Activated CD4-positive, alpha-beta T cell treated with anti-CD3 and anti-CD28 coated beads, Interleukin-10, Interleukin-2, amounts not matched to agents 100 ng/mL and 50 ng/mL, durations not matched to agents 16 hours and 8 hours (primary cell): ENCODE results near the gene CLMP.
"Not testable (repeated sequence)": the region's sequence is repeated elsewhere in the genome, so short reads cannot be mapped to it uniquely, and the experiment has no call there.

Experiments used
- DNase-seq: peaks from one replicate; pipeline ENCODE4 v3.0.0-alpha.2; 2020

The CLMP gene

DNA sequence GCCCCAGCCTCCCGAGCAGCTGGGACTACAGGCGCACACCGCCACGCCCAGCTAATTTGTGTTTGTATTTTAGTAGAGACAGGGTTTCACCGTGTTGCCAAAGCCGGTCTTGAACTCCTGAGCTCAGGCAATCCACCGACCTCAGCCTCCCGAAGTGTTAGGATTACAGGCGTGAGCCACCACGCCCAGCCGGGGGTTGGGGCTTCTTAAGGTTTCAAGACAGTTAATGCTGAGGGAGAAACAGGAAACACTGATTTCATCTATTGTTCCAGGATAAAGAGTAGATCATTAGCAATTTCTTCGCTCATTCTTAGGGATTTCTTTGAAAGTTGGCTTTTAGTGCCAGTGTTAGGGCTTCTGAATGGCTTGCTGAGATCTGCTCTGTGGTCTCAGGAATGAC is 21.2 kb upstream of the CLMP start:
- no peak for DNase-seq

- no peak for DNase-seq
These were observed 19.9 kb upstream of the CLMP start for GRCh38 chr11:123214940-123215339.

DNA sequence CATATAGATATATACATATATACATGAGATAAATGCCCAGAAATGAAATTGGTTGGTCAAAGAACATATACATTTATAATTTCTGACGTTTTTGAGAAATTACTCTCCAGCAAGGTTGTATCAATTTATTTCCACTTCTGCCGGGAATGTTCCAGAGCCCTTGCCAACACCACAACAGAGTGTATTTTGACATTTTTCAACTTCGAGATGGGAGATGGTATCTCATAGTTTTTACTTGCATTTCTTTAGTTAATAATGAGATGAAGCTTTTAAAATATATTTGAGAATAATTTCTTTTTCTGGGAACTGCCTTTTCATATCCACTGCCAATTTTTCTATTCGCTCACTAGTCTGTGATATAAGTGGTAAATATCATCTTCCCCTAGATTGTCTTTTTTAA is 19.3 kb upstream of the CLMP start:
- no peak for DNase-seq

DNA sequence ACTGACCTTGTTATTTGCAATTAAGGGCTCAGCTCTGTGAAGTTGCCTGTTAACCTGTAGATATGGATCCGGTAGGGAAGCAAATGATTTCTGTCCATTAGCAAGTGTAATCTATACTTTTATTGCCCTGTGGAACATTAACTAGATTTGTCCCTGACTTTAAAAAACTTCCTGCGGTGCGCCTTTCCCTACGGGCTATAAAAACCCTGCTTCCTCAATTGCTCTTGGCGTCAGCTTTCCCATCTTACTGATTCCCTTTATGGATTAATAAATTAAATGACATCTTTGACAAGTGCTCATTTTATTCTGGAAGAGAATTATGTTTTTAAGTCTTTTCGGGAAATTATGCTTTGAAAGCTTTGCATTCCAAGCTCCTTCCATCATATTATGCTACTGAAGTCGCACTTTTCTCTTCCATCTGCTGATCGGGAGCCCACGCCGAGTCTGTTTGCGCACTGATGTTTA is 18.3 kb upstream of the CLMP start:
- no peak for DNase-seq

- DNase-seq = no peak
These were observed 17.4 kb upstream of the CLMP start for GRCh38 chr11:123212406-123212805.

DNA sequence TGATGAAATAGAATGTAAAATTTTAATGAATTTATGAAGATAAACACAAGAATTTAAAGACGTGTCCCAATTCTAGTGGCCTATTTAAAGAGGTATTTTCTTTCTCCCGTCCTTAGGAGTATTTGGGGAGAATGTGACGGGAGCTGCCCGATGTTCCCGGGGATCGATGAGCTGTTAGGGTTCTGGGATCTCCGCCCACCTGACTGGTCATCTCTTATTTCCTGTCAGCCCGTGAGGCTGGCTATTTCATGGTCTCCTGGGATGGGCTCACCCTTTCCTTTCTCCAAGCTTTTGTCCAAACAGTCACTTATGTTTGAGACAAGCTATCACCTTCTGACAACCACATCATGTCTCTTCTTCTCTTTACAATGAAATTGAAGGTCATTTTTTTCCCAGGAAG is 16.9 kb upstream of the CLMP start:
- DNase-seq = no peak

DNA sequence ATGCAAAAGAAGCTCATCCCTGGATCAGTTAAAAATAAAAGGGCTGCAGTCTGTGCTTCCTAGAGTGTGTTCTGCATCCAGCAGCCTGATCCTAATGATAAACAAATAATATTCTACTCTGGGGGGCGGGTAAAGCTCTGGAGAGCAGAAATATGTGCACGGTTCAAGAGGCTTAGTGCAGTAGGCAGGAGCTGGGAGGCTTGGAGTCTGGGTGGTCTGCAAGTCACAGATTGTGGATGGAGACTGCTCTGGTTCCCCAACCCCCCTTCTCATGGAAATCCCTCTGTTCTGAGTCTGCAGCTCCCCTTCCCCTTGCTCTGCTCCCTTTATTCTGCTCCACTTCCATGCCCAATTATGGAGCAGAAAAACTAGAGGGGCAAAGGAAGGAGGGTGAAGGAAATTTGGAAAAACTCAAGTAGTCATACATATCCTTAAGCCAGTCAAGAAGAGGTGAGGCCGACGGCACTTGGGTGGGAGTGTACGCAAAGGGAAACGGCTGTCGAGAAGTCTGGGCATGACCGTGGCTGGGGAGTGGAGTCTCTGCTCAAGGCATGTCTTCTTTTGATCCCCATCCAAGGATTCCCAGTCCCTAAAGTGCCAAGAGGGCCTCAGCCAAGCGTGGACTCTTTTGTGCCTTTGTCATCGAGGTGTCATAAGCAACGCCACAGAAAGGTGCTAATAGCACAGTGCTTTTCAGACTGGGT is 16.3 kb upstream of the CLMP start:
- DNase-seq = no peak

DNA sequence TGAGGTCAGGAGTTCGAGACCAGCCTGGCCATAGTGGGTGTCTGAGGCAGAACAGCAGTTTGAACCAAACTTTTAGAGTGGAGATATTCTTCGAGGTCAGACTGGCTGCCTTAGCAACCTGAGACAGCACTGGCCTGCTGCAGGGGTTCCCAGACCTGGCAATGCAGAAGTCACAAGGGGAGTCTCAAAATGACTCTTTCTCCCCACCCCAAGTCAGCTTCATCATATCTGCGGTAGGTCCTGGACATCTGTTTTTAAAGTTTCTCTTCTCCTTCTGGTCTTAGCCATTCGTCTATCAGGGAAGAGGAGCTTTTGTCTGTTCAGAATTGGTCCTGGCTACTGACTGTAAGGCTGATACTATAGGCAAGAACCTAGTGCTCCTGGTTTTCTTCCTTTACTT is 14.5 kb upstream of the CLMP start:
- DNase-seq = no peak

GRCh38 chr11:123206791-123207434 is 11.9 kb upstream of the CLMP start:
- no peak for DNase-seq

DNA sequence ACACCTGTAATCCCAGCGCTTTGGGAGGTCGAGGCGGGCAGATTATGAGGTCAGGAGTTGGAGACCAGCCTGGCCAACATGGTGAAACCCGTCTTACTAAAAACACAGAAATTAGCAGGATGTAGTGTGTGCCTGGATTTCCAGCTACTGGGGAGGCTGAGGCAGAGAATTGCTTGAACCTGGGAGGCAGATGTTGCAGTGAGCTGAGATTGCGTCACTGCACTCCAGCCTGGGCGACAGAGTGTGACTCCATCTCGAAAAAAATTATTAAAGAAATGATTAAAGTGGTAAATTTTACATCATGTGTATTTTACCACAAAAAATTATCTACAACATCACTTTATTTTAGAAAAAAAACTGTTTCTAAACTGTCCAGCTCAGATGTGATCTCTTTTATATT is 11.0 kb upstream of the CLMP start:
- not testable (repeated sequence) for DNase-seq

DNA sequence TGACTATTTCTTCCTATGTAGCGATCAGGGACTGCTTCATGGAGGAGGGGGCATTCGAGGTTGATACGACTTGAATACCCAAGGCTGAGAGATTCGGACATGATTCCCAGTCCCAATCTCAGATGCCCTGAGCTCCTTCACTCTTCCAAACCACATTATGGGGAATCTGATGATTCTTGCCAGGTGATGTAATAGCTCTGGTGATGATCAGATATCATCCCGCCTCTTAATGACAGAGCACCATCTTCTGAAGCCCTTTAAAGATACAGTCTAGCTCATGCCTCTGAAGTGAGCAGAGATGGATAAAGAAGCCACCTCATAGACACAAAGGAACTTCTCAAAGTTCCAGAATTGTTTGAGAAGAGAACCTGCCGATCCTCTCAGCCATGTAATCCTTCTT is 8.9 kb upstream of the CLMP start:
- DNase-seq = no peak

- DNase-seq = no peak
These were observed 8.4 kb upstream of the CLMP start for GRCh38 chr11:123203471-123203870.

DNA sequence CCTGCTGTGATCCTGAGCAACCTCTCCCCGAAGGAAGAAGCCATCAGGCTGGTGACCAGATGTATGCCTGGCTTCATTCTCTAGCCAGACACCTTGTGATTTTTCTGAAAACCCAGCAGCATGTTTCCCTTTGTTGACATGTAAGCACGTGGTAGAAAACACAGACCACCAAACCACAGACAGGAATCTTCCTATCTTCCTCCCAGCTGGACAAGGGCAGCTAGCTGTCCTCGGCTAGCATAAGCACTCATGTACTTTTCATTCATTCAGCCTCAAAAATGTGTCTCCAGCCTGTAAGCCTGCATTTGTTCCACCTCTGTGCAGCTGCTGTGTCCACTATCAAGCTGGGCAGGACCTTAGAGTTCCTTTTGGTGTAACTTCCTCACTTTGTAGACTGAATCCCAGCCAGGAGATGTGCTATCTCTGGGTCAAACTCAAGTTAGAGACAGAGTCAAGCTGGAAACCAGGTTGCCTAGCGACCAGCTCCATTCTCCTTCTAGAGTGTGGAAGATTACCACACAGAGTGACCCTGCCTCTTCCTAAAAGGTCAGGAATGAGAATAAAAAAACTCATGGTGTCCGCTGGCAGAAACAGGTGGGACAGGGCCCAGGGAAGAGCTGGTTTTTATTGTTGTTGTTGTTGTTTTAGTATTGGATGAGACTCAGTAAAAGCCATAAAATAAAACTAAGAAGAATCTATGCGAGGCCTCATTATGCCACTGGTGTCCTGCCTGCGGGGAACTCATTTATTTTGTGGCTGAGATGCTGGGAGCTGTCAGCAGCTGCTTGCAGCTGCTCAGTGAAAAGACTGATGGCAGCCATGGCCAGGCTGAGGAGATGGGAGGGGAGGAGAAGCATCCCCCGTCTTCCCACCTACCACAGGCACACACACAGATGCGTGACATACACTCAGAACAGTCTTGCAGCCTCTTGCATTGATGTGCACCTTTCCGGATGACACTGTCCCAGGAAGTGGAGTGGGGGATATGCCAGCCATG is 7.4 kb upstream of the CLMP start:
- DNase-seq = no peak

DNA sequence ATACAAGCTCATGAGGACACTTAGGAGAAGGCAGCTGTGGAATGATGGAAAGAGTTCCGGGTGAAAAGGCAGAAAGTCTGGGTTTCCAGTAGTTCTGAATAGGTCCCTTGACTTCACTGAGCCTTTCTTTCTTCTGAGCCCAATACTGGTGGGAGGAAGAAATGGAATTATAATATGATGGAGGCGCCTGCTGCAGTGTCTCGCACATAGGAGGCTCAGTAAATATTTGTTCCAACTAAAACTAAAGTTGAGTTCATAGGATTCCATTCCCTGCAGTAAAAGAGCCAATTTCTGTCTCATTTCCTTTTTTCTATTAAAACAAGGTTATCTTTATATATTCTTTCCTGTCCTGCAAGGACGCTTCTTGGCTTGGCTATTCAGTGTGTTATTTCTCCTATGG is 5.2 kb upstream of the CLMP start:
- DNase-seq = no peak

- peak; percentile 6 for DNase-seq
These were observed 2.7 kb upstream of the CLMP start for GRCh38 chr11:123197711-123198110.

GRCh38 chr11:123196060-123196714 is 1.1 kb upstream of the CLMP start:
- no peak for DNase-seq

GRCh38 chr11:123194337-123195187 is 486 bp downstream of the CLMP start:
- DNase-seq = no peak

DNA sequence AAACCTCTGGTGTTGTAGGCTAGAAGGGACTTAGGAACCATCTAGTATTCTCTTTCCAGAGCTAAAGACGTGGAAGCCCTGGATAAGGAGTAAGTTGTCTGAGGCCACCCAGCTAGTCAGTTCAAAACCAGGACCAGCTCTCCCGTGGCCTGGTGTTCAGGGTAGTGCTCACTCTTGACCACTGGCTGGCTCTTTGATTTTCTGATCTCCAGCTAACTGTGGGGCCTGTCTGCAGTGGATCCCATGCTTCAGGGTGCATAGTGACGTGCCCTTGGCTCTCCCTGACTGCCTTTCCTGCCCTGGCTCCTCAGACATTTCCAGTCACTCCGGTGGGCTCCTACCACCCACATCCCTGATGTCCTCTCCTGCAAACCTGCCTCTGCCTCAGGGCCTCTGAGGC is 1.3 kb downstream of the CLMP start:
- no peak for DNase-seq

- no peak for DNase-seq
These were observed 3.1 kb downstream of the CLMP start for GRCh38 chr11:123191939-123192338.

- DNase-seq = no peak
These were observed 4.5 kb downstream of the CLMP start for GRCh38 chr11:123190518-123190917.

DNA sequence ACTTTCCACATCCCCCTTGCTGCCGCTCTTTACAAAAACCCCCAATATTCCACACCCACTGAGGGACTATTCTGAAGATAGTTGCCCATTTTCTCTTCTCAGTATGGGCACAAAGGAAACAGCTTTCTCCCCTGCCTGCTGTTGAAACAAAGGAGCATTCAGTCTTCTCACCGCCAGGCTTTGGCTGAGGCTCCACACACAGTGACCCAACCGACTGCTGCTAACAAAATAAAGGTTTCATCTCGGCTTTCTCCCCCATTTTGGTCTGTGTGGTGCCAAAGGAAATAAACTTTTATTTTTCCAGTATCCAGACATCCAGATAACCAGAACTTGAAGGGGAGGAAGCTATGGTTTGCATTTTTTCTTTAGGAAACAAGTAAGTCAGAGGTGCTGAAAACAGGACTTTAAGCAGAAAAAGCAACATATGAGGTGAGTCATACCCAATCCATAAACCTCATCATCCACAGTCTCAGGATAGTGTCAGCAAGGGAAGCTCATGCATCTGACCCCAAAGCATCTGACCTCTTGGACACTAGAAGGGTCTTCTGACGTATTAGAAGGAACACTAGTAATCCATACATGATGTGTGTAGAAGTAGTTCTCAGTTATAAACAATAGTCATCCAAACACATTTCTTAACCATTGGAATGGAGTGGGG is 6.4 kb downstream of the CLMP start:
- DNase-seq = no peak
